ENCODE results near the gene SYNE2.
"Not testable (repeated sequence)": the region's sequence is repeated elsewhere in the genome, so short reads cannot be mapped to it uniquely, and the experiment has no call there.

The SYNE2 gene

GRCh38 chr14:63852817-63853731, at the start of gene SYNE2:
SYNE2 (plus strand) TSS chr14:63853004; CDS start chr14:63909149, 56,145 bp downstream.
- DNase-seq, result peak; percentile 90

- not testable (repeated sequence) for DNase-seq
Measured at GRCh38 chr14:63803221-63803791, 49.5 kb upstream of the SYNE2 start.

GRCh38 chr14:63806064-63806463, 46.7 kb upstream of the SYNE2 start:
- not testable (repeated sequence) for DNase-seq

GRCh38 chr14:63811692-63812091, 41.1 kb upstream of the SYNE2 start:
- not testable (repeated sequence) for DNase-seq

- no peak for DNase-seq
Measured at GRCh38 chr14:63833728-63834127, 19.1 kb upstream of the SYNE2 start.

GRCh38 chr14:63840981-63841380, 11.8 kb upstream of the SYNE2 start:
- DNase-seq, result no peak

- DNase-seq, result no peak
Measured at GRCh38 chr14:63843796-63844195, 9.0 kb upstream of the SYNE2 start.

- no peak for DNase-seq
Measured at GRCh38 chr14:63848890-63849289, 3.9 kb upstream of the SYNE2 start.

GRCh38 chr14:63852271-63852816, 460 bp upstream of the SYNE2 start:
- no peak for DNase-seq

- DNase-seq, result peak; percentile 74
Measured at GRCh38 chr14:63853831-63854293, 1.1 kb downstream of the SYNE2 start.

GRCh38 chr14:63854330-63854729, 1.5 kb downstream of the SYNE2 start:
- DNase-seq, result no peak

GRCh38 chr14:63855281-63855680, 2.5 kb downstream of the SYNE2 start:
- no peak for DNase-seq

- no peak for DNase-seq
Measured at GRCh38 chr14:63857466-63858030, 4.7 kb downstream of the SYNE2 start.

- DNase-seq, result peak; percentile 71
Measured at GRCh38 chr14:63860146-63860545, 7.3 kb downstream of the SYNE2 start.

GRCh38 chr14:63862163-63862562, 9.4 kb downstream of the SYNE2 start:
- no peak for DNase-seq

GRCh38 chr14:63863004-63863403, 10.2 kb downstream of the SYNE2 start:
- no peak for DNase-seq

- DNase-seq, result not testable (repeated sequence)
Measured at GRCh38 chr14:63864775-63865174, 12.0 kb downstream of the SYNE2 start.

- no peak for DNase-seq
Measured at GRCh38 chr14:63867933-63868921, 15.4 kb downstream of the SYNE2 start.

- DNase-seq, result not testable (repeated sequence)
Measured at GRCh38 chr14:63869940-63870752, 17.3 kb downstream of the SYNE2 start.

GRCh38 chr14:63870753-63871037, 17.9 kb downstream of the SYNE2 start:
- not testable (repeated sequence) for DNase-seq

- no peak for DNase-seq
Measured at GRCh38 chr14:63874223-63874622, 21.4 kb downstream of the SYNE2 start.

All from islet precursor cell (in vitro differentiated cells).